ENCODE data around the gene DIP2C. TPM values are rescaled to one million over a fixed set of nuclear protein-coding genes. Genes with fewer than 3 reads are reported as not detected.
A peak's percentile ranks its signal among the peaks of the same experiment; 100 is the strongest.
"Not testable (repeated sequence)": the region's sequence is repeated elsewhere in the genome, so short reads cannot be mapped to it uniquely, and the experiment has no call there.

Gene DIP2C
- total RNA-seq, 1 donor = 0.27 TPM

GRCh38 chr10:546971-547590 lies 142.4 kb downstream of the DIP2C start:
- DNase-seq (ENCODE audit: low read depth in 2 of 3, low spot score in 2 of 3) = peak in 1 of 3 donors; percentile 6

DNA sequence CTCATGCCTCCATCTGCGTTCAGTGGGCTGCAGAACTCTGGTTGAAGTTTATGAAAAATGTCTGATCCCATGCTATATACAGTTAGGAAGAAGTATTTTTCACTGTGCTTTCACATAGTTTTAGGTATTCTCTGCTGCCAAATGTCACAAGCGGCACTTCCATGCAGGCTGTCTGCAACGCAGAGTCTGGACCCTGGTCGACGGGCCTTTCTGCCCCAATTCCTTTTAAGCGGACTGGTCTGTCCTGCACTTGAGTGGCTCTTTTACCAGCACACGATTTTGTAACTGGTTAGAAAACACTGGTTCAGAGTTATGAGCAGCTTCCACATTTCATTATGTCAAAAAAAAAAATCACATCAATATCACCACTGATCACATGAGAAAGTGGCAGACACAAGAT lies 143.0 kb downstream of the DIP2C start:
- DNase-seq (ENCODE audit: low read depth in 2 of 3, low spot score in 2 of 3) = no peak

GRCh38 chr10:543862-544822 lies 145.3 kb downstream of the DIP2C start:
- DNase-seq (ENCODE audit: low read depth in 2 of 3, low spot score in 2 of 3) = no peak

DNA sequence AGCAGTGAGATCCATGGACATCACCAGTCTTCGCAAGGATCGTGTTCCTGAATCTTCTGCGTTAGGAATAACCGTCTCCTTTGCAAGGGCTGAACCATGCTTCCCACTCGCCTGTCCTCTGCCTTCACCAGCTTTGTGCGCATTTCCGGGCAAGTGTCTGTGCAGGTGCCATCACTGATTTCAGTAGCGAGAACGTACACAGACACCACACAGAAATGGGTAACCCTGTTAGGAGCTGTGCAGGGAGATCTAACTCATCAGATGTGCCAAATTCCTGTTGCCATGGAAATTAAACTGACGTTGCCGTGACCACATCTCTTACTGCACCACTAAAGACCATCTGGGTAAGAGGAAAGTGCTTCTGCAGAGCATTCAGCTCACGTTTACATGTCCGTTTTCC lies 146.3 kb downstream of the DIP2C start:
- no peak for DNase-seq (ENCODE audit: low read depth in 2 of 3, low spot score in 2 of 3)

GRCh38 chr10:541750-542371 lies 147.6 kb downstream of the DIP2C start:
- no peak for DNase-seq (ENCODE audit: low read depth in 2 of 3, low spot score in 2 of 3)

- DNase-seq (ENCODE audit: low read depth in 2 of 3, low spot score in 2 of 3) = no peak
Observed at GRCh38 chr10:541041-541440, 148.4 kb downstream of the DIP2C start.

DNA sequence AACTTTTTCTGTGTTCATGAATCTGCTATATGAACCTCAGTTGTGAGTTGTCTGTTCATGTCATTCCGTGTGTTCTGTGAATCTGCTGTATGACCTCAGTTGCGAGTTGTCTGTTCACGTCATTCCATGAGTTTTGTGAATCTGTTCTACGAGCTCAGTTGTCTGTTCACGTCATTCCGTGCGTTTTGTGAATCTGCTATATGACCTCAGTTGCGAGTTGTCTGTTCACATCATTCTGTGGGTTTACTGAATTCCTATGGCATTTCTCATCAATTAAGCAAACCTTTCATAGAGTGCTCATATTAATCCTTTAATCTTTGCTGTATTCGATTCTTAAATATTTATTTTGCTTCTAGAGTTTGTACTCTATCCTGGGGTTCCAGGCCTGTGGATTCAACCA lies 150.6 kb downstream of the DIP2C start:
- DNase-seq (ENCODE audit: low read depth in 2 of 3, low spot score in 2 of 3) = no peak

DNA sequence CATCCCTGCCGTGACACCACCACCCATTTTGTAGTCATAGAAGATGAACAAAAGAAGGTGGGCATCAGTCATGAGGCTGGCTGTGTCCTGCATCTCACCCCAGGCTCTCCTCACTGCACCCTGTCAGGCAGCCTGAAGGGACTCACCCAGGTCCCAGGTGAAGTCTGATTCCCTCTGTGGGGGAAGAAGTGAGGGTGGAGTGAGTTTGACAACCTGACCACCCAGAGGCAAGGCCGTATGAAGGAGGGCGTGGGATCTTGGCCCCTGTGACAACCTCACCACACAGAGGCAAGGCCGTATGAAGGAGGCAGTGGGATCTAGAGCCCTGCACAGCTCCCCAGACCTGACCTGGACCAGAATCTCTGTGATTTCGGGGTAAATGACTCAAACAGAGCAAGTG lies 152.5 kb downstream of the DIP2C start:
- DNase-seq (ENCODE audit: low read depth in 2 of 3, low spot score in 2 of 3) = no peak

DNA sequence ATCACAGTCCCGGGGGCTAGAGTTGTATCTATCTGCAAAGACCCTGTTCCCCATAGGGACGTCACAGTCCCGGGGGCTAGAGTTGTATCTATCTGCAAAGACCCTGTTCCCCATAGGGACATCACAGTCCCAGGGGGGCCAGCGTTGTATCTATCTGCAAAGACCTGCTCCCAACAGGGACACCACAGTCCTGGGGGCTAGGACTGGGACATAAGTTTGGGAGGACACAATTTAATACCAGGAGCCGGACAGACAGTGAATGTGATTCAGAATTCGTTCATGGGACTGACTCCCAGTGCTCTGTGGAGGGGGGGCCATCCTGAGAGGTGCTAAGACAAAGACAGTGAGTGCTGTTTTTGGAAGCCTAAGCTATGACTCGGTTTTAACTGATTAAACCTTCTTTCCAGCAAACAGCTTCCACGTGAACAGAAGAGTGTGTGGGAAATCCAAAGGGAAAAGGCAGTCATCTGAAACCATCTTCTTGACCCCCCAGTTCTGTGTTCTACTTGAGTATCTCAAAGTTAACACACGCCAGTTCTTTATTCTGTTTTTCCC lies 153.0 kb downstream of the DIP2C start:
- no peak for DNase-seq (ENCODE audit: low read depth in 2 of 3, low spot score in 2 of 3)

GRCh38 chr10:535952-536351 lies 153.5 kb downstream of the DIP2C start:
- DNase-seq (ENCODE audit: low read depth in 2 of 3, low spot score in 2 of 3) = no peak

DNA sequence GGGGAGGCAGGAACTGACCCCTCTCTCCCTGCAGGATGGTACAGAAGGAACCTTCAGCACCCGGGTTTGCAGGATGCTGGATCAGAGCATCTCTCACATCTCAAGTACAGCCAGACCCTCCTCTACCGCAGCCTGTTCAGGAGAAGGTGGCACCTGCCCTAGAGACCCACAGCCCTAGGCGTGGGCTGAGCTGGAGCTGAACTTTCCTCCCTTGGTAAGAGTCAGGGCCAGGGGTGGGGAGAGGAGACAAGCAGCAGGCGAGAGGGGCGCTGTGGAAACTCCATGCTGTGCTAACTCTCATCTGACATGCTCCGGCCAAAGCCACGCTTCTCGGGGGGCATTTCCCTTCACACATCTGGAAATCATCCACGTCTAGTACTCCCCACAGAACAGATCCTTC lies 154.4 kb downstream of the DIP2C start:
- no peak for DNase-seq (ENCODE audit: low read depth in 2 of 3, low spot score in 2 of 3)

DNA sequence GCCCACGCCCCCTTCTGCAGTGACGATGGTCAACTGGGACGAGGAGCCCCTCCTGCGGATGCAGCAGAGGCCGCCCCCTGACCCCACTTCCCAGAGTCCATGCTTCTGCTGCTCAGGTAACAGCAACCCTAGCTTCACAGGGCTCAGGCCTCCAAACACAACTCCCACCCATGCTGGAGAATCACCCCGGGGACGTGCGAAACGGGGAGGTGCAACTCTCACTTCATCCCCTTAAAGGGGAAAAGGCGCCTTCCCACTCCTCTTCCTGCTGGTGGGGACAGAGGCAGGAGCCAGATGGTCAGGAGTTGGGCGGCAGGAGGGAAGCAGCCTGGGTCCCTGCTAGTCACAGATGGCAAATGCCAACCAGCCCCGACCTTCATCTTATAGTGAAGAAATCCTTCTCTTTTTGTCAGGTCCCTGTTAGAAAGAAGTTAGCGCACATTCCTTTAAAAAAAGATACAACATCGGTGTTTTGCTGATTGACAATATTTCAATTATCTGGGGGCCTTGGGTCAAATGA lies 155.4 kb downstream of the DIP2C start:
- no peak for DNase-seq (ENCODE audit: low read depth in 2 of 3, low spot score in 2 of 3)

- DNase-seq (ENCODE audit: low read depth in 2 of 3, low spot score in 2 of 3) = no peak
Observed at GRCh38 chr10:533611-534010, 155.9 kb downstream of the DIP2C start.

- no peak for DNase-seq (ENCODE audit: low read depth in 2 of 3, low spot score in 2 of 3)
Observed at GRCh38 chr10:533186-533585, 156.3 kb downstream of the DIP2C start.

GRCh38 chr10:532331-532730 lies 157.1 kb downstream of the DIP2C start:
- not testable (repeated sequence) for DNase-seq (ENCODE audit: low read depth in 2 of 3, low spot score in 2 of 3)

DNA sequence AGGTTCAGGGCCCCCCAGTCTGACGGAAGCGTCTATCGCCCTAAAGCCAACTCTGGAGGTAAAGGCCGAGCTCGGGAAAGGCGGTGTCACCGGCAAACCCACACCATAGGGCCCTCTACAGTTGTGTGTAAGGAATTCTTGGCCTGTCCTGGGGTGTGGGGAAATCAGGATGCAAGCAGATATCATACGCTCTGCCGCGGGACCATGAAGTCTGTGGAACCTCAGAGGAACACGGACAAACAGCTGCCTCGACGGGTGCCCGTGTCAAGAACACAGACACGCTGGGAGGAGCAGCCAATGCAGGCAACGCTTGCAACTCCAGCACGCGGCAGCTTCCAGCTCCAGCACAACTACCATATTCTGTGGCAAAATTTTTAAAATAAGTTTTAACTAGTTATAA lies 157.9 kb downstream of the DIP2C start:
- DNase-seq (ENCODE audit: low read depth in 2 of 3, low spot score in 2 of 3) = no peak

GRCh38 chr10:530717-531116 lies 158.8 kb downstream of the DIP2C start:
- DNase-seq (ENCODE audit: low read depth in 2 of 3, low spot score in 2 of 3) = no peak

GRCh38 chr10:529468-530230 lies 159.8 kb downstream of the DIP2C start:
- DNase-seq (ENCODE audit: low read depth in 2 of 3, low spot score in 2 of 3) = no peak

DNA sequence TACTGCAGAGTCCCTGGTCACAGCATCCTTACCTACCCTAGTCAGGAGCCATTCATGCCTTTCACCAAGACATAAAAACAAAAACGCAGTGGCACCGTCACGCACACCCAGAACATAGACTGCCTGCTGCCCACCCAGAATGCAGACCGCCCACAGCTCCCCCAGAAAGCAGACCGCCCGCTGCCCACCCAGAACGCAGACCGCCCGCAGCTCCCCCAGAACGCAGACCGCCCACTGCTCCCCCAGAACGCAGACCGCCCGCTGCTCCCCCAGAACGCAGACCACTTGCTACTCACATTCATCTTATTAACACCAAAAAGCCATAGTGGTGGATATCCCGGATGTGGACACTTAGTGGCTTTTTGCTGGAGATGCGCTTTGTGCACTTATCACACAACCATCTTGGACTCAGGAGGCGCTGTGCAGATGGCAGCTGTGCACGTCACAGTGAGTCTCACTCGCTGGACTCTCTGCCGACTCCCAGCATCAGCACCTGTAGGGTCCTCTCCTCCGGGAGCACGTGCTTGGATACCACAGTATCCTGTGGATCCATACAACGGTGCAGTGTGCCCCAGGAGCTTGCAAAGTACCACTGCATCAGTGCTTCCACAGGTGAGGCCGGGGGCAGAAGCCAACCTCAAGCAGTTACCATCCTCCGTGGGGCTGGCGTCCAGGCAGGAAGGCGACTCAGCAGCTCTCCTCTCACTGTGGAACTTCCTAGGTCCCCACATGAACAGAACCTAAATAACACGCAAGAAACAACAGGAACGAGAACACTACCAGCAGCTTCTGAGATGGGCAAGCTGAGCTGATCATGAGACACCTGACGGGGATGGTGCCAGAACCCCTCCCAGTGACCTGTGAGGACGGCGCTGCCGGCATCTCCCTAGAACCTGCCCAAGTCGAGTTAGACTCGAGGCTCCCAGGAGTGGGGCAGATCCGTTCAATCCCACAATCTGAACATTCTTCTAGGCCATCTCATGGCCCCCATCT lies 161.0 kb downstream of the DIP2C start:
- DNase-seq (ENCODE audit: low read depth in 2 of 3, low spot score in 2 of 3) = no peak

Data from hematopoietic multipotent progenitor cell (in vitro differentiated cells).